GM21825 (cell line): ENCODE data around the gene SOWAHB.
"Not testable (repeated sequence)": the region's sequence is repeated elsewhere in the genome, so short reads cannot be mapped to it uniquely, and the experiment has no call there.

Experiments
- ATAC-seq: cut with Tn5 transposase; IDR thresholded peaks from one replicate; pipeline ENCODE4 v1.9.1; 2021; ENCODE audit warnings: mild to moderate bottlenecking, moderate library complexity; ENCODE audit not compliant: unreplicated experiment

Gene SOWAHB

GRCh38 chr4:76896048-76896447 is 1.9 kb downstream of the SOWAHB start:
- no peak for ATAC-seq

- no peak for ATAC-seq
Observed at GRCh38 chr4:76895619-76896018, 2.3 kb downstream of the SOWAHB start.

- ATAC-seq = no peak
Observed at GRCh38 chr4:76894537-76895255, 3.2 kb downstream of the SOWAHB start.

- no peak for ATAC-seq
Observed at GRCh38 chr4:76892601-76893000, 5.3 kb downstream of the SOWAHB start.

GRCh38 chr4:76892001-76892400 is 5.9 kb downstream of the SOWAHB start:
- no peak for ATAC-seq

GRCh38 chr4:76886848-76887441 is 11.0 kb downstream of the SOWAHB start:
- no peak for ATAC-seq

- no peak for ATAC-seq
Observed at GRCh38 chr4:76886214-76886613, 11.7 kb downstream of the SOWAHB start.

- no peak for ATAC-seq
Observed at GRCh38 chr4:76883147-76883546, 14.8 kb downstream of the SOWAHB start.

- no peak for ATAC-seq
Observed at GRCh38 chr4:76882630-76883029, 15.3 kb downstream of the SOWAHB start.

- ATAC-seq = no peak
Observed at GRCh38 chr4:76881375-76881774, 16.6 kb downstream of the SOWAHB start.

GRCh38 chr4:76879731-76880364 is 18.1 kb downstream of the SOWAHB start:
- no peak for ATAC-seq

- not testable (repeated sequence) for ATAC-seq
Observed at GRCh38 chr4:76878641-76879165, 19.2 kb downstream of the SOWAHB start.

GRCh38 chr4:76874176-76874575 is 23.8 kb downstream of the SOWAHB start:
- ATAC-seq = no peak

- ATAC-seq = no peak
Observed at GRCh38 chr4:76873495-76873894, 24.4 kb downstream of the SOWAHB start.

- ATAC-seq = no peak
Observed at GRCh38 chr4:76872556-76872955, 25.4 kb downstream of the SOWAHB start.

- ATAC-seq = not testable (repeated sequence)
Observed at GRCh38 chr4:76868780-76869179, 29.2 kb downstream of the SOWAHB start.

- ATAC-seq = no peak
Observed at GRCh38 chr4:76867880-76868655, 29.9 kb downstream of the SOWAHB start.

- no peak for ATAC-seq
Observed at GRCh38 chr4:76867377-76867776, 30.6 kb downstream of the SOWAHB start.

- no peak for ATAC-seq
Observed at GRCh38 chr4:76866641-76867040, 31.3 kb downstream of the SOWAHB start.

- ATAC-seq = no peak
Observed at GRCh38 chr4:76858319-76858718, 39.6 kb downstream of the SOWAHB start.

- ATAC-seq = no peak
Observed at GRCh38 chr4:76857074-76857409, 40.9 kb downstream of the SOWAHB start.
